ENCODE data around the gene PRKCQ. TPM values are rescaled to one million over a fixed set of nuclear protein-coding genes. Genes with fewer than 3 reads are reported as not detected.

PRKCQ gene
- total and polyA plus RNA-seq, 2 of the 8 experiments (the other 6 are each of a cell fraction or from before 2014, with no cell fraction given) = 9.1 to 22.6 TPM

GRCh38 chr10:6431861-6432260 is 148.2 kb downstream of the PRKCQ start (continued):
- TF ChIP-seq, protein P1, sequence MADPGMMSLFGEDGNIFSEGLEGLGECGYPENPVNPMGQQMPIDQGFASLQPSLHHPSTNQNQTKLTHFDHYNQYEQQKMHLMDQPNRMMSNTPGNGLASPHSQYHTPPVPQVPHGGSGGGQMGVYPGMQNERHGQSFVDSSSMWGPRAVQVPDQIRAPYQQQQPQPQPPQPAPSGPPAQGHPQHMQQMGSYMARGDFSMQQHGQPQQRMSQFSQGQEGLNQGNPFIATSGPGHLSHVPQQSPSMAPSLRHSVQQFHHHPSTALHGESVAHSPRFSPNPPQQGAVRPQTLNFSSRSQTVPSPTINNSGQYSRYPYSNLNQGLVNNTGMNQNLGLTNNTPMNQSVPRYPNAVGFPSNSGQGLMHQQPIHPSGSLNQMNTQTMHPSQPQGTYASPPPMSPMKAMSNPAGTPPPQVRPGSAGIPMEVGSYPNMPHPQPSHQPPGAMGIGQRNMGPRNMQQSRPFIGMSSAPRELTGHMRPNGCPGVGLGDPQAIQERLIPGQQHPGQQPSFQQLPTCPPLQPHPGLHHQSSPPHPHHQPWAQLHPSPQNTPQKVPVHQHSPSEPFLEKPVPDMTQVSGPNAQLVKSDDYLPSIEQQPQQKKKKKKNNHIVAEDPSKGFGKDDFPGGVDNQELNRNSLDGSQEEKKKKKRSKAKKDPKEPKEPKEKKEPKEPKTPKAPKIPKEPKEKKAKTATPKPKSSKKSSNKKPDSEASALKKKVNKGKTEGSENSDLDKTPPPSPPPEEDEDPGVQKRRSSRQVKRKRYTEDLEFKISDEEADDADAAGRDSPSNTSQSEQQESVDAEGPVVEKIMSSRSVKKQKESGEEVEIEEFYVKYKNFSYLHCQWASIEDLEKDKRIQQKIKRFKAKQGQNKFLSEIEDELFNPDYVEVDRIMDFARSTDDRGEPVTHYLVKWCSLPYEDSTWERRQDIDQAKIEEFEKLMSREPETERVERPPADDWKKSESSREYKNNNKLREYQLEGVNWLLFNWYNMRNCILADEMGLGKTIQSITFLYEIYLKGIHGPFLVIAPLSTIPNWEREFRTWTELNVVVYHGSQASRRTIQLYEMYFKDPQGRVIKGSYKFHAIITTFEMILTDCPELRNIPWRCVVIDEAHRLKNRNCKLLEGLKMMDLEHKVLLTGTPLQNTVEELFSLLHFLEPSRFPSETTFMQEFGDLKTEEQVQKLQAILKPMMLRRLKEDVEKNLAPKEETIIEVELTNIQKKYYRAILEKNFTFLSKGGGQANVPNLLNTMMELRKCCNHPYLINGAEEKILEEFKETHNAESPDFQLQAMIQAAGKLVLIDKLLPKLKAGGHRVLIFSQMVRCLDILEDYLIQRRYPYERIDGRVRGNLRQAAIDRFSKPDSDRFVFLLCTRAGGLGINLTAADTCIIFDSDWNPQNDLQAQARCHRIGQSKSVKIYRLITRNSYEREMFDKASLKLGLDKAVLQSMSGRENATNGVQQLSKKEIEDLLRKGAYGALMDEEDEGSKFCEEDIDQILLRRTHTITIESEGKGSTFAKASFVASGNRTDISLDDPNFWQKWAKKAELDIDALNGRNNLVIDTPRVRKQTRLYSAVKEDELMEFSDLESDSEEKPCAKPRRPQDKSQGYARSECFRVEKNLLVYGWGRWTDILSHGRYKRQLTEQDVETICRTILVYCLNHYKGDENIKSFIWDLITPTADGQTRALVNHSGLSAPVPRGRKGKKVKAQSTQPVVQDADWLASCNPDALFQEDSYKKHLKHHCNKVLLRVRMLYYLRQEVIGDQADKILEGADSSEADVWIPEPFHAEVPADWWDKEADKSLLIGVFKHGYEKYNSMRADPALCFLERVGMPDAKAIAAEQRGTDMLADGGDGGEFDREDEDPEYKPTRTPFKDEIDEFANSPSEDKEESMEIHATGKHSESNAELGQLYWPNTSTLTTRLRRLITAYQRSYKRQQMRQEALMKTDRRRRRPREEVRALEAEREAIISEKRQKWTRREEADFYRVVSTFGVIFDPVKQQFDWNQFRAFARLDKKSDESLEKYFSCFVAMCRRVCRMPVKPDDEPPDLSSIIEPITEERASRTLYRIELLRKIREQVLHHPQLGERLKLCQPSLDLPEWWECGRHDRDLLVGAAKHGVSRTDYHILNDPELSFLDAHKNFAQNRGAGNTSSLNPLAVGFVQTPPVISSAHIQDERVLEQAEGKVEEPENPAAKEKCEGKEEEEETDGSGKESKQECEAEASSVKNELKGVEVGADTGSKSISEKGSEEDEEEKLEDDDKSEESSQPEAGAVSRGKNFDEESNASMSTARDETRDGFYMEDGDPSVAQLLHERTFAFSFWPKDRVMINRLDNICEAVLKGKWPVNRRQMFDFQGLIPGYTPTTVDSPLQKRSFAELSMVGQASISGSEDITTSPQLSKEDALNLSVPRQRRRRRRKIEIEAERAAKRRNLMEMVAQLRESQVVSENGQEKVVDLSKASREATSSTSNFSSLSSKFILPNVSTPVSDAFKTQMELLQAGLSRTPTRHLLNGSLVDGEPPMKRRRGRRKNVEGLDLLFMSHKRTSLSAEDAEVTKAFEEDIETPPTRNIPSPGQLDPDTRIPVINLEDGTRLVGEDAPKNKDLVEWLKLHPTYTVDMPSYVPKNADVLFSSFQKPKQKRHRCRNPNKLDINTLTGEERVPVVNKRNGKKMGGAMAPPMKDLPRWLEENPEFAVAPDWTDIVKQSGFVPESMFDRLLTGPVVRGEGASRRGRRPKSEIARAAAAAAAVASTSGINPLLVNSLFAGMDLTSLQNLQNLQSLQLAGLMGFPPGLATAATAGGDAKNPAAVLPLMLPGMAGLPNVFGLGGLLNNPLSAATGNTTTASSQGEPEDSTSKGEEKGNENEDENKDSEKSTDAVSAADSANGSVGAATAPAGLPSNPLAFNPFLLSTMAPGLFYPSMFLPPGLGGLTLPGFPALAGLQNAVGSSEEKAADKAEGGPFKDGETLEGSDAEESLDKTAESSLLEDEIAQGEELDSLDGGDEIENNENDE (IDR thresholded peaks at IDR 0.05; ENCODE audit: insufficient replicate concordance, low read length) = no peak
- no peak for TF ChIP-seq CREB1 (IDR thresholded peaks at IDR 0.05)
- TF ChIP-seq SUZ12 (IDR thresholded peaks at IDR 0.05; ENCODE audit: low read length) = no peak
- TF ChIP-seq ATF3 (IDR thresholded peaks at IDR 0.05; ENCODE audit: insufficient read depth, low read depth, low read length) = no peak
- TF ChIP-seq RAD21 (IDR thresholded peaks at IDR 0.05 in 1 of 2, conservative IDR thresholded peaks at IDR 0.05 in 1 of 2; ENCODE audit: low read depth in 2 of 2, low read length in 2 of 2) = no peak
- TF ChIP-seq POU5F1 (IDR thresholded peaks at IDR 0.05; ENCODE audit: low read depth, low read length) = no peak
- no peak for TF ChIP-seq FOSL1 (IDR thresholded peaks at IDR 0.05; ENCODE audit: insufficient read depth, low read depth, low read length)
- no peak for TF ChIP-seq TCF12 (IDR thresholded peaks at IDR 0.05; ENCODE audit: low read depth, low read length)
- no peak for TF ChIP-seq PHF8 (conservative IDR thresholded peaks at IDR 0.05; ENCODE audit: low read depth, low read length)
- no peak for TF ChIP-seq BCL11A (IDR thresholded peaks at IDR 0.05; ENCODE audit: low read depth in 2 of 2, low read length in 2 of 2)
- TF ChIP-seq RXRA (IDR thresholded peaks at IDR 0.05; ENCODE audit: insufficient read depth, low read depth, low read length) = no peak
